Ascending aorta (tissue), 2 donors: ENCODE data around the gene RASA1. TPM values are rescaled to one million over a fixed set of nuclear protein-coding genes. Genes with fewer than 3 reads are reported as not detected.

Experiments used
- DNase-seq, 2 donors: peaks; one replicate each; pipeline ENCODE4 v3.0.0-alpha.2; 2019; ENCODE audit warnings: low spot score in 2 of 2
- H3K27ac ChIP-seq, 2 donors: fragments of 200-600 bp; sonication (generic); one replicate each; pipeline ENCODE4 v1.5.1; 2016 to 2017; ENCODE audit warnings: mild to moderate bottlenecking in 1 of 2
- H3K27me3 ChIP-seq: fragments of 200-600 bp; sonication (generic); one replicate; pipeline ENCODE4 v1.5.1; 2017
- H3K36me3 ChIP-seq, 2 donors: fragments of 200-600 bp; sonication (generic); one replicate each; pipeline ENCODE4 v1.5.1; 2016
- H3K4me1 ChIP-seq, 2 donors: fragments of 200-600 bp; sonication (generic); one replicate each; pipeline ENCODE4 v1.5.1; 2016 to 2017; ENCODE audit warnings: mild to moderate bottlenecking in 1 of 2
- H3K4me3 ChIP-seq, 2 donors: fragments of 200-600 bp; sonication (generic); one replicate each; pipeline ENCODE4 v1.5.1; 2016 to 2017; ENCODE audit warnings: mild to moderate bottlenecking in 1 of 2
- H3K9me3 ChIP-seq, 2 donors: fragments of 200-600 bp; sonication (generic); one replicate each; pipeline ENCODE4 v1.5.1; 2016
- CTCF ChIP-seq, 3 experiments: fragments of 200-600 bp in 2 of 3; fragments of 450-650 bp in 1 of 3; sonication (generic) in 2 of 3; IDR thresholded peaks; one replicate each; pipeline ENCODE4 v1.5.1; 2016 to 2019; ENCODE audit warnings: antibody characterized with exemption in 3 of 3, mild to moderate bottlenecking in 1 of 3, moderate library complexity in 1 of 3
- intact Hi-C: fragments of 100-400 bp; cut with DNase I; formaldehyde crosslinking; loops from one replicate; pipeline ENCODE4 v1.15.1; 2023
- total RNA-seq: library from RNA; depleted of rRNA; stranded (reverse); fragments of >200 nt; gene quantifications from one replicate; pipeline ENCODE4 v1.1.0, GENCODE V29; 2016

RASA1 gene
- total RNA-seq: 30.5 TPM

GRCh38 chr5:87267574-87268125 is at the start of gene RASA1:
Gene RASA1, plus strand, starts transcription at chr5:87267883. Its CDS starts 569 bp downstream, at chr5:87268452.
- H3K27ac ChIP-seq: peak within 1 kb of the TSS; percentile 84 to 89
- intact Hi-C loops: loop anchor here (2.0 to 10.0 kb wide), 4 partner anchors 130 to 193 kb away; partner anchors contain the start of gene CCNH
- no peaks in the 10 kb centered on the region for H3K9me3 ChIP-seq
- TF ChIP-seq CTCF (IDR thresholded peaks at IDR 0.05): no peak
- peak within 1 kb of the TSS; percentile 70 to 84 for H3K4me3 ChIP-seq
- H3K4me1 ChIP-seq: peaks cover 0 to 7% of the 10 kb centered on the region in 2 donors
- H3K27me3 ChIP-seq: no peaks in the 10 kb centered on the region
- no peaks in the 10 kb centered on the region for H3K36me3 ChIP-seq
- DNase-seq: peak; percentile 70 to 95

- no peak for DNase-seq
- no peaks in the 10 kb centered on the region for H3K4me1 ChIP-seq
- no peaks in the 10 kb centered on the region for H3K36me3 ChIP-seq
- H3K4me3 ChIP-seq: no peak overlapping the region
- H3K9me3 ChIP-seq: no peaks in the 10 kb centered on the region
- H3K27ac ChIP-seq: no peak overlapping the region
- intact Hi-C loops: no loop called here
- H3K27me3 ChIP-seq: no peaks in the 10 kb centered on the region
- TF ChIP-seq CTCF (IDR thresholded peaks at IDR 0.05): no peak
Measured at GRCh38 chr5:87229780-87230179, 37.9 kb upstream of the RASA1 start.

- H3K36me3 ChIP-seq: no peaks in the 10 kb centered on the region
- no peaks in the 10 kb centered on the region for H3K4me1 ChIP-seq
- no peak overlapping the region for H3K27ac ChIP-seq
- TF ChIP-seq CTCF (IDR thresholded peaks at IDR 0.05): no peak
- no peaks in the 10 kb centered on the region for H3K9me3 ChIP-seq
- no peak overlapping the region for H3K4me3 ChIP-seq
- H3K27me3 ChIP-seq: no peaks in the 10 kb centered on the region
- intact Hi-C loops: no loop called here
- DNase-seq: no peak
Measured at GRCh38 chr5:87231037-87231808, 36.5 kb upstream of the RASA1 start.

GRCh38 chr5:87233143-87233542 is 34.5 kb upstream of the RASA1 start:
- no peak overlapping the region for H3K4me3 ChIP-seq
- H3K9me3 ChIP-seq: no peaks in the 10 kb centered on the region
- no peaks in the 10 kb centered on the region for H3K27me3 ChIP-seq
- no peak for TF ChIP-seq CTCF (IDR thresholded peaks at IDR 0.05)
- H3K36me3 ChIP-seq: no peaks in the 10 kb centered on the region
- H3K27ac ChIP-seq: no peak overlapping the region
- intact Hi-C loops: no loop called here
- DNase-seq: no peak
- no peaks in the 10 kb centered on the region for H3K4me1 ChIP-seq

- H3K9me3 ChIP-seq: no peaks in the 10 kb centered on the region
- H3K4me3 ChIP-seq: no peak overlapping the region
- H3K4me1 ChIP-seq: peaks cover 0 to 3% of the 10 kb centered on the region in 2 donors
- H3K36me3 ChIP-seq: no peaks in the 10 kb centered on the region
- no peaks in the 10 kb centered on the region for H3K27me3 ChIP-seq
- intact Hi-C loops: no loop called here
- no peak for TF ChIP-seq CTCF (IDR thresholded peaks at IDR 0.05)
- DNase-seq: no peak
- no peak overlapping the region for H3K27ac ChIP-seq
Measured at GRCh38 chr5:87241555-87241954, 26.1 kb upstream of the RASA1 start.
